GM21367 (cell line): ENCODE data around the gene CAMTA1.

Source experiments
- ATAC-seq: cut with Tn5 transposase; IDR thresholded peaks from one replicate; pipeline ENCODE4 v1.9.1; 2021; ENCODE audit not compliant: unreplicated experiment

CAMTA1 gene

GRCh38 chr1:6951536-6951935, 166.3 kb downstream of the CAMTA1 start:
- no peak for ATAC-seq

- ATAC-seq: no peak
Observed at GRCh38 chr1:6953216-6953615, 168.0 kb downstream of the CAMTA1 start.

GRCh38 chr1:6953907-6954364, 168.7 kb downstream of the CAMTA1 start:
- ATAC-seq: no peak

GRCh38 chr1:6954591-6954990, 169.3 kb downstream of the CAMTA1 start:
- no peak for ATAC-seq

GRCh38 chr1:6955357-6956094, 170.3 kb downstream of the CAMTA1 start:
- ATAC-seq: no peak

GRCh38 chr1:6956488-6957159, 171.4 kb downstream of the CAMTA1 start:
- no peak for ATAC-seq

- no peak for ATAC-seq
Observed at GRCh38 chr1:6957341-6957740, 172.1 kb downstream of the CAMTA1 start.

GRCh38 chr1:6958407-6959030, 173.3 kb downstream of the CAMTA1 start:
- no peak for ATAC-seq

GRCh38 chr1:6959491-6959890, 174.2 kb downstream of the CAMTA1 start:
- no peak for ATAC-seq

GRCh38 chr1:6960291-6960811, 175.1 kb downstream of the CAMTA1 start:
- no peak for ATAC-seq

GRCh38 chr1:6960860-6961259, 175.6 kb downstream of the CAMTA1 start:
- no peak for ATAC-seq

GRCh38 chr1:6961289-6961688, 176.0 kb downstream of the CAMTA1 start:
- no peak for ATAC-seq

- ATAC-seq: no peak
Observed at GRCh38 chr1:6961905-6962477, 176.7 kb downstream of the CAMTA1 start.

GRCh38 chr1:6962478-6962995, 177.3 kb downstream of the CAMTA1 start:
- ATAC-seq: no peak

GRCh38 chr1:6962996-6963911, 178.0 kb downstream of the CAMTA1 start:
- no peak for ATAC-seq

- no peak for ATAC-seq
Observed at GRCh38 chr1:6963912-6964307, 178.7 kb downstream of the CAMTA1 start.

- ATAC-seq: no peak
Observed at GRCh38 chr1:6965083-6965934, 180.1 kb downstream of the CAMTA1 start.

GRCh38 chr1:6965935-6966241, 180.6 kb downstream of the CAMTA1 start:
- no peak for ATAC-seq

GRCh38 chr1:6966326-6966725, 181.1 kb downstream of the CAMTA1 start:
- ATAC-seq: no peak
